CD4-positive, alpha-beta T cell (primary cell): ENCODE data around the gene FAM180B. TPM values are rescaled to one million over a fixed set of nuclear protein-coding genes. Genes with fewer than 3 reads are reported as not detected.

ENCODE experiments used
- ATAC-seq: fragments of 200-7000 bp; cut with Tn5 transposase; one replicate; pipeline ENCODE4 v1.10.0; 2022; ENCODE audit warnings: mild to moderate bottlenecking; ENCODE audit not compliant: poor library complexity
- CTCF ChIA-PET: fragments of 350-600 bp; sonication (Branson Sonifier 250); formaldehyde crosslinking; loops from one replicate; lab custom pipeline; 2021; ENCODE audit warnings: antibody characterized with exemption, inconsistent platforms; lab: Charles Lee
- POLR2A ChIA-PET: fragments of 350-600 bp; sonication (Branson Sonifier 250); formaldehyde crosslinking; loops from one replicate; lab custom pipeline; 2021; ENCODE audit warnings: antibody characterized with exemption, inconsistent platforms; lab: Charles Lee
- DNase-seq, 14 experiments: peaks; one replicate each; pipeline ENCODE4 v3.0.0-alpha.2; 2013 to 2020; ENCODE audit warnings: mixed read lengths in 2 of 14
- H3K27ac ChIP-seq, 2 donors: one replicate each; pipeline versions ENCODE4 v1.5.1 to v1.7.0; 2013; ENCODE audit warnings: low read length in 2 of 2, low read depth in 1 of 2, mild to moderate bottlenecking in 1 of 2
- H3K27me3 ChIP-seq, 2 experiments: 1 replicate in 1 of 2; 2 replicates in 1 of 2; pipeline versions ENCODE4 v1.6.1 to v1.7.0; 2013; ENCODE audit warnings: low read length in 2 of 2, control low read depth in 1 of 2, mild to moderate bottlenecking in 1 of 2, moderate library complexity in 1 of 2; ENCODE audit not compliant: insufficient read depth in 2 of 2, control insufficient read depth in 1 of 2
- H3K36me3 ChIP-seq: one replicate; pipeline ENCODE4 v1.6.1; 2013; ENCODE audit warnings: low read length, control low read depth; ENCODE audit not compliant: insufficient read depth
- H3K4me1 ChIP-seq: one replicate; pipeline ENCODE4 v1.6.1; 2013; ENCODE audit warnings: low read length, control low read depth; ENCODE audit not compliant: insufficient read depth
- H3K4me3 ChIP-seq: one replicate; pipeline ENCODE4 v1.5.1; 2013; ENCODE audit warnings: mild to moderate bottlenecking, low read length, moderate library complexity
- H3K9me3 ChIP-seq, 2 experiments: 1 replicate in 1 of 2; 2 replicates in 1 of 2; pipeline versions ENCODE4 v1.6.1 to v1.7.0; 2013; ENCODE audit warnings: low read length in 2 of 2, mild to moderate bottlenecking in 2 of 2, control low read depth in 1 of 2, moderate library complexity in 1 of 2; ENCODE audit not compliant: control insufficient read depth in 1 of 2, insufficient read depth in 1 of 2
- H3K27ac Mint-ChIP-seq: one replicate; pipeline ENCODE4 v1.8.0; 2020; ENCODE audit warnings: mixed read lengths
- H3K27me3 Mint-ChIP-seq: one replicate; pipeline ENCODE4 v1.8.0; 2021; ENCODE audit warnings: mixed read lengths
- H3K36me3 Mint-ChIP-seq: one replicate; pipeline ENCODE4 v1.8.0; 2021; ENCODE audit warnings: low read depth, mixed read lengths
- H3K4me1 Mint-ChIP-seq: one replicate; pipeline ENCODE4 v1.8.0; 2021; ENCODE audit warnings: low read depth, mixed read lengths
- H3K4me3 Mint-ChIP-seq: one replicate; pipeline ENCODE4 v1.8.0; 2020; ENCODE audit warnings: mild to moderate bottlenecking, mixed read lengths
- H3K9me3 Mint-ChIP-seq: one replicate; pipeline ENCODE4 v1.8.0; 2020; ENCODE audit warnings: mixed read lengths
- intact Hi-C, 2 experiments: fragments of 100-400 bp; cut with DNase I in 1 of 2; cut with micrococcal nuclease in 1 of 2; formaldehyde crosslinking; loops; one replicate each; pipeline versions ENCODE4 v1.15.1 to v1.9.0; 2023 to 2025; cut with DNase I, micrococcal nuclease
- polyA plus RNA-seq, 2 donors: library from polyadenylated mRNA; unstranded; fragments of 120-200 nt; gene quantifications; one replicate each; pipeline ENCODE4 v1.2.1, GENCODE V29; 2013
- total RNA-seq, 174 experiments: library from RNA in 2 of 174; stranded (reverse) in 2 of 174; gene quantifications; one replicate each; pipeline ENCODE4 v1.2.3 and lab custom pipeline; 2021 to 2026
- TF ChIP-seq, protein P1 (sequence below): fragments of 200-600 bp; IDR thresholded peaks from one replicate; pipeline ENCODE4 v1.8.0; 2022; ENCODE audit warnings: antibody characterized with exemption, mild to moderate bottlenecking

Gene FAM180B, protein sequence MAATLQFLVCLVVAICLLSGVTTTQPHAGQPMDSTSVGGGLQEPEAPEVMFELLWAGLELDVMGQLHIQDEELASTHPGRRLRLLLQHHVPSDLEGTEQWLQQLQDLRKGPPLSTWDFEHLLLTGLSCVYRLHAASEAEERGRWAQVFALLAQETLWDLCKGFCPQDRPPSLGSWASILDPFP
- total RNA-seq = under 1 TPM; 0.55 to 0.92 TPM
- 0.06 TPM for polyA plus RNA-seq (2013, experiment 1 of 2)
- 0.11 TPM for polyA plus RNA-seq (2013, experiment 2 of 2)
- total RNA-seq (lab: John Stamatoyannopoulos, UW) = 0 to 0.85 (median 0.16) reads per million in 172 experiments

DNA sequence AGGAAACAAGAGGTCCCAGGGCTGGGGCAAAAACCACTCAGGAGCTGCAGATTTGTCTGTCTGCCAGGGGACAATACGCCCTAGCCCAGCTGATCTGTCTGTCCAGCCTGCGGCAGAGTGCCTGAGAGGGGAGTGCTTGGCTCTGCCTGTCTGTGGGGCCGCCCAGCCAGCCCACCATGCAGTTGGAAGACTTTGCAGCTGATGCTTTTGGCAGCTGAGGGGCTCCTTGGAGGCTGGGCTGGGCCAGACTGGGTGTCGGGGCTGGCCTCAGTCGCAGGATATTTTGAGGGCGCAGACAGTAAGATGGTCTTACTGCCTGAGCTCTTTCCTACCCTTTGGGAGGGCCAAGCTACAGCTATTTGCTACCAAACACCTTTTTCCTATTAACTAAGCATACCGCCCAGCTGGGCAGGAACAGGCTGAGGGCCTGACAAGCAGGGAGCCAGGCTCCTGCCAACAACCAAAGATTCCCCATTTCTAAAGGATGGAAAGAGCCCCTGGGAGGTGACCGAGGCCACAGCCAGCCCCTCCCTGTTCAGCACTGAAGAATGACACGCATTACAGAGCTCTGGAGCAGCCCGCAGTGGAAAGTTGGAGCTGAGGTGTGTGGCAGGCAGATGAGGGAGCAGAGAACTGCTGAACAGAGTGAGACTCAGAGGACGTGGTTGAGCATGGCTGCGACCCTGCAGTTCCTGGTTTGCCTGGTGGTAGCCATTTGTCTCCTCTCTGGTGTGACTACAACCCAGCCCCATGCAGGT lies at the start of gene FAM180B:
FAM180B (plus strand) TSS at position 581 of the 758 bp plus-strand sequence; CDS start at position 672, 91 bp downstream.
- Mint-ChIP-seq H3K4me3 (no peak within 1 kb of the TSS), H3K27me3 (no peaks in the 10 kb centered on the region), H3K9me3 (no peaks in the 10 kb centered on the region), H3K4me1 (no peaks in the 10 kb centered on the region), H3K27ac (no peak within 1 kb of the TSS), H3K36me3 (peaks cover 38% of the 10 kb centered on the region)
- H3K27ac ChIP-seq = no peak within 1 kb of the TSS
- H3K4me3 ChIP-seq = no peak within 1 kb of the TSS
- intact Hi-C loops = loop anchor here in 1 of 2 experiments (10.0 kb wide), 1 partner anchor 341 kb away; the partner anchor contains the start of gene ACP2
- TF ChIP-seq, protein P1, sequence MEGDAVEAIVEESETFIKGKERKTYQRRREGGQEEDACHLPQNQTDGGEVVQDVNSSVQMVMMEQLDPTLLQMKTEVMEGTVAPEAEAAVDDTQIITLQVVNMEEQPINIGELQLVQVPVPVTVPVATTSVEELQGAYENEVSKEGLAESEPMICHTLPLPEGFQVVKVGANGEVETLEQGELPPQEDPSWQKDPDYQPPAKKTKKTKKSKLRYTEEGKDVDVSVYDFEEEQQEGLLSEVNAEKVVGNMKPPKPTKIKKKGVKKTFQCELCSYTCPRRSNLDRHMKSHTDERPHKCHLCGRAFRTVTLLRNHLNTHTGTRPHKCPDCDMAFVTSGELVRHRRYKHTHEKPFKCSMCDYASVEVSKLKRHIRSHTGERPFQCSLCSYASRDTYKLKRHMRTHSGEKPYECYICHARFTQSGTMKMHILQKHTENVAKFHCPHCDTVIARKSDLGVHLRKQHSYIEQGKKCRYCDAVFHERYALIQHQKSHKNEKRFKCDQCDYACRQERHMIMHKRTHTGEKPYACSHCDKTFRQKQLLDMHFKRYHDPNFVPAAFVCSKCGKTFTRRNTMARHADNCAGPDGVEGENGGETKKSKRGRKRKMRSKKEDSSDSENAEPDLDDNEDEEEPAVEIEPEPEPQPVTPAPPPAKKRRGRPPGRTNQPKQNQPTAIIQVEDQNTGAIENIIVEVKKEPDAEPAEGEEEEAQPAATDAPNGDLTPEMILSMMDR = no peak
- ATAC-seq (no peak), DNase-seq (no peak)
- H3K9me3 ChIP-seq = no peaks in the 10 kb centered on the region
- H3K4me1 ChIP-seq = no peaks in the 10 kb centered on the region
- ChIA-PET CTCF (no interaction called here), POLR2A (no interaction called here)
- no peaks in the 10 kb centered on the region for H3K27me3 ChIP-seq
- peaks cover 37% of the 10 kb centered on the region for H3K36me3 ChIP-seq

GRCh38 chr11:47536915-47537314 lies 49.6 kb upstream of the FAM180B start:
- POLR2A ChIA-PET = interaction anchor here (1.4 kb wide), 1 partner anchor 14 kb away, joined by 3 read pairs; no protein-coding TSS in a partner anchor
- H3K27me3 Mint-ChIP-seq = no peaks in the 10 kb centered on the region
- ATAC-seq = no peak

More at GRCh38 chr11:47536915-47537314, 49.6 kb upstream of the FAM180B start:
- Mint-ChIP-seq H3K36me3 (peaks cover 46% of the 10 kb centered on the region), H3K27ac (no peak overlapping the region), H3K4me3 (no peak overlapping the region), H3K4me1 (peaks cover 61% of the 10 kb centered on the region), H3K9me3 (no peaks in the 10 kb centered on the region)
- H3K27me3 ChIP-seq = no peaks in the 10 kb centered on the region
- H3K36me3 ChIP-seq = peaks cover 12% of the 10 kb centered on the region
- CTCF ChIA-PET = interaction anchor here (0.7 to 7.9 kb wide), 4 partner anchors 10 to 645 kb away, joined by 3 to 31 read pairs (median 3); partner anchors contain the start of gene CELF1
- no peak overlapping the region for H3K4me3 ChIP-seq
- peaks cover 50% of the 10 kb centered on the region for H3K4me1 ChIP-seq
- DNase-seq = no peak
- TF ChIP-seq, protein P1 = no peak
- no peaks in the 10 kb centered on the region for H3K9me3 ChIP-seq
- intact Hi-C loops = no loop called here
- H3K27ac ChIP-seq = no peak overlapping the region
